Measurements from ENCODE around the gene SCYGR5.

- TF ChIP-seq GATA1 (IDR thresholded peaks at IDR 0.05; ENCODE audit: low read depth, low read length) (no peak), POLR2A (IDR thresholded peaks at IDR 0.05; ENCODE audit: low read length) (no peak)
These were observed 35.0 kb downstream of the SCYGR5 start for GRCh38 chr2:227701556-227701955.

Measured in erythroblast (primary cell).